Endothelial cell of umbilical vein (primary cell): ENCODE data around the gene JAKMIP3. TPM values are rescaled to one million over a fixed set of nuclear protein-coding genes. Genes with fewer than 3 reads are reported as not detected.

Experiments
- BruUV-seq: library from RNA; stranded (reverse); fragments of 400-500 nt; replicated peaks from 2 replicates; lab custom pipeline; 2021; lab: Mats Ljungman, UMichigan
- CTCF ChIA-PET: fragments of 300-600, 350-600 bp; sonication (Branson Sonifier 250); formaldehyde crosslinking; loops from one replicate; lab custom pipeline; 2021; ENCODE audit warnings: antibody characterized with exemption, inconsistent platforms; lab: Charles Lee
- POLR2A ChIA-PET: fragments of 300-600, 350-600 bp; sonication (Branson Sonifier 250); formaldehyde crosslinking; loops from one replicate; lab custom pipeline; 2021; ENCODE audit warnings: antibody characterized with exemption, inconsistent platforms; lab: Charles Lee
- DNase-seq: peaks from one replicate; pipeline ENCODE4 v3.0.0-alpha.2; 2011; ENCODE audit warnings: low read depth, low spot score
- FAIRE-seq: peaks from 2 replicates; lab custom pipeline; 2011; peaks lifted over from hg19 to GRCh38; lab: Jason Lieb, UNC
- H2AFZ ChIP-seq: 2 replicates; pipeline ENCODE4 v1.6.0; 2012; ENCODE audit warnings: low read depth, low read length, control low read depth, inconsistent platforms
- H3K27ac ChIP-seq: 2 replicates; pipeline ENCODE4 v1.5.1; 2011; ENCODE audit warnings: low read depth, mild to moderate bottlenecking, control low read depth, low read length, moderate library complexity; ENCODE audit not compliant: insufficient read depth
- H3K27me3 ChIP-seq, 2 experiments: 2 replicates each; pipeline versions ENCODE4 v1.6.0 to v1.6.1; 2011; ENCODE audit warnings: low read length in 2 of 2, mixed read lengths in 1 of 2; ENCODE audit not compliant: control insufficient read depth in 2 of 2, insufficient read depth in 2 of 2
- H3K36me3 ChIP-seq, 2 experiments: 2 replicates in 1 of 2; 3 replicates in 1 of 2; pipeline ENCODE4 v1.5.1; 2011; ENCODE audit warnings: low read length in 2 of 2, mild to moderate bottlenecking in 1 of 2, moderate library complexity in 1 of 2; ENCODE audit not compliant: control insufficient read depth in 2 of 2, insufficient read depth in 2 of 2; ENCODE audit errors: extremely low read depth in 1 of 2
- H3K4me1 ChIP-seq: 3 replicates; pipeline ENCODE4 v1.5.1; 2011; ENCODE audit warnings: mild to moderate bottlenecking, low read length; ENCODE audit not compliant: control insufficient read depth, insufficient read depth; ENCODE audit errors: extremely low read depth
- H3K4me2 ChIP-seq: 2 replicates; pipeline ENCODE4 v1.6.1; 2011; ENCODE audit warnings: low read length, control low read depth, mixed read lengths; ENCODE audit not compliant: insufficient read depth
- H3K4me3 ChIP-seq, 3 experiments: fragments of 200-600 bp in 1 of 3; sonication (generic), shearing (Covaris generic) in 1 of 3; replicated peaks in 1 of 3; 2 replicates each; pipeline ENCODE4 v1.5.1; 2011 to 2016; ENCODE audit warnings: control low read depth in 3 of 3, low read length in 3 of 3, mild to moderate bottlenecking in 2 of 3, inconsistent platforms in 1 of 3, low read depth in 1 of 3, moderate library complexity in 1 of 3; ENCODE audit not compliant: insufficient read depth in 1 of 3
- H3K79me2 ChIP-seq: 2 replicates; pipeline ENCODE4 v1.6.0; 2012; ENCODE audit warnings: low read length, inconsistent platforms; ENCODE audit not compliant: control insufficient read depth, insufficient read depth
- H3K9ac ChIP-seq: replicated peaks from 2 replicates; pipeline ENCODE3; 2011; ENCODE audit warnings: low read length, control low read depth; ENCODE audit not compliant: insufficient read depth; ENCODE audit errors: extremely low read depth
- H3K9me1 ChIP-seq: replicated peaks from 3 replicates; pipeline ENCODE4 v1.6.0; 2011; ENCODE audit warnings: mild to moderate bottlenecking, low read length; ENCODE audit not compliant: control insufficient read depth, insufficient read depth; ENCODE audit errors: extremely low read depth
- H3K9me3 ChIP-seq: replicated peaks from 2 replicates; pipeline ENCODE4 v1.5.1; 2012; ENCODE audit warnings: low read length, inconsistent platforms; ENCODE audit not compliant: control insufficient read depth, insufficient read depth
- H4K20me1 ChIP-seq: replicated peaks from 2 replicates; pipeline ENCODE3; 2011; ENCODE audit warnings: mild to moderate bottlenecking, low read length; ENCODE audit not compliant: control insufficient read depth, insufficient read depth; ENCODE audit errors: extremely low read depth
- EZH2 ChIP-seq: IDR thresholded peaks from 2 replicates; pipeline ENCODE4 v1.6.1; 2012; ENCODE audit warnings: borderline replicate concordance, low read depth, mild to moderate bottlenecking, moderate library complexity, low read length, inconsistent platforms; ENCODE audit not compliant: severe bottlenecking
- FOS ChIP-seq: IDR thresholded peaks from 2 replicates; pipeline ENCODE4 v1.6.1; 2011; ENCODE audit warnings: mild to moderate bottlenecking, low read length, moderate library complexity, borderline replicate concordance; ENCODE audit not compliant: insufficient read depth
- GATA2 ChIP-seq: IDR thresholded peaks from 2 replicates; pipeline ENCODE4 v1.7.0; 2011; ENCODE audit warnings: low read depth, mild to moderate bottlenecking, moderate library complexity, mixed read lengths, low read length; ENCODE audit not compliant: insufficient read length, insufficient read depth
- JUN ChIP-seq: IDR thresholded peaks from 2 replicates; pipeline ENCODE4 v1.6.1; 2011; ENCODE audit warnings: borderline replicate concordance, low read depth; ENCODE audit not compliant: insufficient read length, insufficient read depth
- MYC ChIP-seq: IDR thresholded peaks from one replicate; pipeline ENCODE4 v1.6.1; 2011; ENCODE audit warnings: mild to moderate bottlenecking, low read depth, low read length
- POLR2A ChIP-seq: IDR thresholded peaks from 2 replicates; pipeline ENCODE4 v1.6.1; 2012; ENCODE audit warnings: low read depth, mild to moderate bottlenecking, control low read depth, low read length
- POLR2AphosphoS5 ChIP-seq: IDR thresholded peaks from 2 replicates; pipeline ENCODE4 v1.6.1; 2012; ENCODE audit warnings: low read depth, mild to moderate bottlenecking, control low read depth, low read length, moderate library complexity; ENCODE audit not compliant: insufficient read depth
- dilution Hi-C: fragments of 300-500 bp; cut with MboI; formaldehyde crosslinking; loops from one replicate; pipeline ENCODE4 v1.15.0; 2019; ENCODE audit warnings: low sequenced_read_pairs; ENCODE audit not compliant: extremely low pct_ligation_motif_present
- intact Hi-C: fragments of 100-400 bp; cut with micrococcal nuclease; formaldehyde crosslinking; loops from one replicate; pipeline ENCODE4 v1.10.0; 2022
- polyA plus RNA-seq, 4 experiments: library from polyadenylated mRNA; depleted of rRNA in 3 of 4; stranded (reverse) in 3 of 4; unstranded in 1 of 4; fragments of >200 nt; gene quantifications; 2 replicates each; pipeline versions ENCODE4 v1.2.1 to v1.2.3, GENCODE V29; 2011 to 2012; ENCODE audit warnings: missing spikeins in 1 of 4
- total RNA-seq: library from RNA; stranded (reverse); gene quantifications from 2 replicates; pipeline ENCODE4 v1.2.3, GENCODE V29; 2021
- TF ChIP-seq, protein P1 (sequence below): IDR thresholded peaks from 2 replicates; pipeline ENCODE4 v1.6.1; 2011; ENCODE audit not compliant: insufficient read depth, insufficient read length
- TF ChIP-seq, protein P2 (sequence below), 2 donors: IDR thresholded peaks; 1 replicate in 1 of 2; 2 replicates in 1 of 2; pipeline ENCODE4 v1.5.1; 2011; ENCODE audit warnings: low read length in 2 of 2, mild to moderate bottlenecking in 2 of 2, moderate library complexity in 2 of 2, control low read depth in 1 of 2, inconsistent platforms in 1 of 2, low read depth in 1 of 2; ENCODE audit not compliant: insufficient read depth in 1 of 2; ENCODE audit errors: extremely low read depth in 1 of 2

The JAKMIP3 gene
- total and polyA plus RNA-seq, 2 donors (not counting 3 experiments of a cell fraction or from before 2014, with no cell fraction given) = 0.01 TPM; not detected in 1

DNA sequence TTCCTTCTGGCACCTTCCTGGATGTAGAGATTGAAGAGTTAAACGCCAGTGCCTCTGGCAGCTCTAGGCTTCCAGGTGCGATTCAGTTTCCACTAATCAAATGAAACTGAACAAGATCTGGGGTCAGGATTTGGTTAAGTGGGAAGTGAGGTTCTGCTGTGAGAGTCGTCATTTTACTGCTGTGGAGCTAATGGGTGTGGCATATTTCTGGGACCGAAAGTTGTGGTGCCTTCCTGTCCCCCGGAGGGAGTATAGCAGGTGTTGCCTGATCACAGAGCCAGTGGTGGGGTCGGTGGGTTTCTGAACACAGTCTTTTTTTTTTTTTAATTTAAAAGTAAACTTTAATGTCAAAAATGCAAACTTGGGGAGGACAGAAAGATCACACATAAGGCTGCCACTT, 37.0 kb upstream of the JAKMIP3 start:
- DNase-seq = no peak
- no peaks in the 10 kb centered on the region for H3K36me3 ChIP-seq
- no peaks in the 10 kb centered on the region for H3K9me3 ChIP-seq
- H3K4me3 ChIP-seq = no peak overlapping the region
- intact Hi-C loops = no loop called here
- TF ChIP-seq POLR2AphosphoS5 (no peak), POLR2A (no peak), EZH2 (no peak), JUN (no peak), GATA2 (no peak), MYC (no peak), FOS (no peak)
- TF ChIP-seq, protein P1, sequence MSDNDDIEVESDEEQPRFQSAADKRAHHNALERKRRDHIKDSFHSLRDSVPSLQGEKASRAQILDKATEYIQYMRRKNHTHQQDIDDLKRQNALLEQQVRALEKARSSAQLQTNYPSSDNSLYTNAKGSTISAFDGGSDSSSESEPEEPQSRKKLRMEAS = no peak
- TF ChIP-seq, protein P2, sequence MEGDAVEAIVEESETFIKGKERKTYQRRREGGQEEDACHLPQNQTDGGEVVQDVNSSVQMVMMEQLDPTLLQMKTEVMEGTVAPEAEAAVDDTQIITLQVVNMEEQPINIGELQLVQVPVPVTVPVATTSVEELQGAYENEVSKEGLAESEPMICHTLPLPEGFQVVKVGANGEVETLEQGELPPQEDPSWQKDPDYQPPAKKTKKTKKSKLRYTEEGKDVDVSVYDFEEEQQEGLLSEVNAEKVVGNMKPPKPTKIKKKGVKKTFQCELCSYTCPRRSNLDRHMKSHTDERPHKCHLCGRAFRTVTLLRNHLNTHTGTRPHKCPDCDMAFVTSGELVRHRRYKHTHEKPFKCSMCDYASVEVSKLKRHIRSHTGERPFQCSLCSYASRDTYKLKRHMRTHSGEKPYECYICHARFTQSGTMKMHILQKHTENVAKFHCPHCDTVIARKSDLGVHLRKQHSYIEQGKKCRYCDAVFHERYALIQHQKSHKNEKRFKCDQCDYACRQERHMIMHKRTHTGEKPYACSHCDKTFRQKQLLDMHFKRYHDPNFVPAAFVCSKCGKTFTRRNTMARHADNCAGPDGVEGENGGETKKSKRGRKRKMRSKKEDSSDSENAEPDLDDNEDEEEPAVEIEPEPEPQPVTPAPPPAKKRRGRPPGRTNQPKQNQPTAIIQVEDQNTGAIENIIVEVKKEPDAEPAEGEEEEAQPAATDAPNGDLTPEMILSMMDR (IDR thresholded peaks at IDR 0.05; ENCODE audit: extremely low read depth in 1 of 2, insufficient read depth in 1 of 2, low read depth in 1 of 2, low read length in 2 of 2) = no peak
- H3K4me2 ChIP-seq = no peak overlapping the region
- no peak overlapping the region for H2AFZ ChIP-seq
- ChIA-PET CTCF (no interaction called here), POLR2A (no interaction called here)
- no peak for FAIRE-seq
- dilution Hi-C loops = no loop called here
- no peak overlapping the region for H3K27ac ChIP-seq
- no peaks in the 10 kb centered on the region for H4K20me1 ChIP-seq
- H3K27me3 ChIP-seq = peaks cover 1 to 2% of the 10 kb centered on the region in 2 experiments
- no peaks in the 10 kb centered on the region for H3K79me2 ChIP-seq
- no TSS peak for BruUV-seq
- no peaks in the 10 kb centered on the region for H3K9me1 ChIP-seq
- no peaks in the 10 kb centered on the region for H3K4me1 ChIP-seq
- no peak overlapping the region for H3K9ac ChIP-seq
